Esophagus squamous epithelium (tissue), 5 donors: ENCODE measurements around the gene FOXP1. TPM values are rescaled to one million over a fixed set of nuclear protein-coding genes. Genes with fewer than 3 reads are reported as not detected.

ENCODE experiments used
- DNase-seq: peaks from one replicate; lab custom pipeline; 2025; lab: John Stamatoyannopoulos, UW
- H3K27ac ChIP-seq, 4 donors: fragments of 200-600 bp; sonication (generic); one replicate each; pipeline ENCODE4 v1.5.1; 2016 to 2019; ENCODE audit warnings: mild to moderate bottlenecking in 1 of 4
- H3K27me3 ChIP-seq, 4 donors: fragments of 200-600 bp; sonication (generic); 1 replicate in 3 of 4; 2 replicates in 1 of 4; pipeline versions ENCODE4 v1.5.1 to v1.6.0; 2017 to 2021; ENCODE audit warnings: antibody characterized with exemption in 1 of 4
- H3K36me3 ChIP-seq, 3 donors: fragments of 200-600 bp; sonication (generic); one replicate each; pipeline ENCODE4 v1.5.1; 2016 to 2019
- H3K4me1 ChIP-seq, 3 donors: fragments of 200-600 bp; sonication (generic); one replicate each; pipeline ENCODE4 v1.5.1; 2017 to 2019
- H3K4me3 ChIP-seq, 4 donors: fragments of 200-600 bp; sonication (generic); 1 replicate in 3 of 4; 2 replicates in 1 of 4; pipeline ENCODE4 v1.5.1; 2016 to 2019; ENCODE audit warnings: mild to moderate bottlenecking in 2 of 4, moderate library complexity in 1 of 4
- H3K9me3 ChIP-seq, 3 donors: fragments of 200-600 bp; sonication (generic); one replicate each; pipeline ENCODE4 v1.5.1; 2016 to 2019
- CTCF ChIP-seq, 6 experiments: fragments of 450-650 bp in 4 of 6; fragments of 200-600 bp in 2 of 6; sonication (generic) in 2 of 6; IDR thresholded peaks; one replicate each; pipeline ENCODE4 v1.5.1; 2016 to 2019; ENCODE audit warnings: antibody characterized with exemption in 6 of 6, mild to moderate bottlenecking in 4 of 6, moderate library complexity in 4 of 6
- POLR2A ChIP-seq, 4 donors: fragments of 450-650 bp; IDR thresholded peaks; one replicate each; pipeline ENCODE4 v1.6.1; 2017; ENCODE audit warnings: antibody characterized with exemption in 4 of 4, mild to moderate bottlenecking in 4 of 4, moderate library complexity in 3 of 4
- WGBS, 2 donors: methylation state at CpG; one replicate each; pipeline ENCODE4 v1.1.5; 2018; 5-methylcytosine and 5-hydroxymethylcytosine counted together
- intact Hi-C: fragments of 100-400 bp; cut with DNase I; formaldehyde crosslinking; loops from one replicate; pipeline ENCODE4 v1.15.0; 2022
- total RNA-seq, 4 donors: library from RNA; depleted of rRNA; stranded (reverse); fragments of >200 nt; gene quantifications; one replicate each; pipeline ENCODE4 v1.1.0, GENCODE V29; 2016
- donor health status: DM: yes; HTN: yes; CAD: no.

Gene FOXP1
- total RNA-seq, 4 donors from 2014 or later = 49.1 to 124 (median 61.1) TPM

GRCh38 chr3:71210257-71211007 lies 373.1 kb downstream of the FOXP1 start:
- 63 to 72% methylated on average over 3 to 4 of the region's 4 CpGs for WGBS, 2 donors
- TF ChIP-seq POLR2A (IDR thresholded peaks at IDR 0.05) (no peak), CTCF (IDR thresholded peaks at IDR 0.05) (peak in 3 of 6 experiments; percentile 16 to 24 (median 20))
- peak overlapping the region; percentile 57 to 85 (median 84) for H3K27ac ChIP-seq
- intact Hi-C loops = no loop called here
- no peaks in the 10 kb centered on the region for H3K36me3 ChIP-seq
- no peak for DNase-seq
- H3K4me1 ChIP-seq = peaks cover 0 to 31% (median 10%) of the 10 kb centered on the region in 3 donors
- no peaks in the 10 kb centered on the region for H3K9me3 ChIP-seq
- no peaks in the 10 kb centered on the region for H3K27me3 ChIP-seq
- no peak overlapping the region for H3K4me3 ChIP-seq

- Histone ChIP-seq H3K36me3 (no peaks in the 10 kb centered on the region), H3K27me3 (no peaks in the 10 kb centered on the region), H3K9me3 (no peaks in the 10 kb centered on the region), H3K27ac (peak overlapping the region in 3 of 4 donors; percentile 84 to 85 (median 84)), H3K4me1 (peaks cover 0 to 41% (median 10%) of the 10 kb centered on the region in 3 donors), H3K4me3 (no peak overlapping the region)
- intact Hi-C loops = no loop called here
- DNase-seq = no peak
- TF ChIP-seq CTCF (IDR thresholded peaks at IDR 0.05) = no peak
- TF ChIP-seq POLR2A (IDR thresholded peaks at IDR 0.05) = no peak
- 65% methylated on average over 6 of the region's 6 CpGs for WGBS, 2 donors
Measured at GRCh38 chr3:71208211-71209095, 375.1 kb downstream of the FOXP1 start.

- H3K4me1 ChIP-seq = peaks cover 6 to 50% (median 10%) of the 10 kb centered on the region in 3 donors
- H3K36me3 ChIP-seq = no peaks in the 10 kb centered on the region
- H3K27ac ChIP-seq = peak overlapping the region in 3 of 4 donors; percentile 5 to 84 (median 39)
- intact Hi-C loops = no loop called here
- TF ChIP-seq POLR2A (IDR thresholded peaks at IDR 0.05) = no peak
- no peak for TF ChIP-seq CTCF (IDR thresholded peaks at IDR 0.05)
- no peaks in the 10 kb centered on the region for H3K9me3 ChIP-seq
- 78 to 79% methylated on average over 3 of the region's 3 CpGs for WGBS, 2 donors
- DNase-seq = no peak
- no peak overlapping the region for H3K4me3 ChIP-seq
- no peaks in the 10 kb centered on the region for H3K27me3 ChIP-seq
Measured at GRCh38 chr3:71207632-71208031, 375.9 kb downstream of the FOXP1 start.

GRCh38 chr3:71206305-71207165 lies 377.0 kb downstream of the FOXP1 start:
- WGBS, 2 donors = 82 to 90% methylated on average over 10 of the region's 10 CpGs

More at GRCh38 chr3:71206305-71207165, 377.0 kb downstream of the FOXP1 start:
- Histone ChIP-seq H3K4me1 (peaks cover 10 to 59% (median 15%) of the 10 kb centered on the region in 3 donors), H3K9me3 (no peaks in the 10 kb centered on the region), H3K27ac (peak overlapping the region in 2 of 4 donors; percentile 13 to 84), H3K36me3 (no peaks in the 10 kb centered on the region), H3K4me3 (no peak overlapping the region), H3K27me3 (no peaks in the 10 kb centered on the region)
- intact Hi-C loops = no loop called here
- no peak for DNase-seq
- TF ChIP-seq CTCF (IDR thresholded peaks at IDR 0.05) = no peak
- TF ChIP-seq POLR2A (IDR thresholded peaks at IDR 0.05) = no peak
